NCI-H774 (cell line): ENCODE data around the gene LRMDA.

Experiments used
- DNase-seq: peaks from one replicate; lab custom pipeline; 2025; lab: John Stamatoyannopoulos, UW

LRMDA gene

DNA sequence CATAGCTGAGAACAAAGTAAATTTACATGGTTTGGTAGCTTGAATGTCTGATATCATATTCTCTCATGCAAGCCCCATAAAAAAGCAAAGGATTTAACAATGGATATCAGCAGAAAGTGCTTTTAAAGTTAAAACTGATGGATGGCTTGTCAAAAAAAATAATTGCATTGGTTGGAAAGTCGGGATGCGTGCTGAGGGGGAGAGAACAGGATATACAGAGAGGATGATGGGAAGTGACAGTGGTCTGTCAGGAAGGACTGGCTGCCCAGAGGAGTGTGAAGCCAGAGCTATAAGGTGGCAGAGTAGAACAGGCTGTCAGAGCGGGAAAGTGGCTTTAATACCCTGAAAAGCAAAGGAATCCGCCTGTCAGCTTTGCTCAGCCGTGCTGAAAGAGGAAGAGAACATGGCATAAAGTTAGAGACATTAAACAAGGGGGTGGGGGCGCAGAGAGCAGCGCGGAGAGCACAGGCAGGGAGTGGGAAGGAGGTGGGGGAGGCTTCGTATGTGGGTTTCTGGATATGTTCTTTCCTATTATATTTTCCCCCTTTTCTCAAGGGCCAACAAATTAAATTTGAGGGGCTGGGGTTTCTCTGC is 493.0 kb downstream of the LRMDA start:
- DNase-seq: no peak

DNA sequence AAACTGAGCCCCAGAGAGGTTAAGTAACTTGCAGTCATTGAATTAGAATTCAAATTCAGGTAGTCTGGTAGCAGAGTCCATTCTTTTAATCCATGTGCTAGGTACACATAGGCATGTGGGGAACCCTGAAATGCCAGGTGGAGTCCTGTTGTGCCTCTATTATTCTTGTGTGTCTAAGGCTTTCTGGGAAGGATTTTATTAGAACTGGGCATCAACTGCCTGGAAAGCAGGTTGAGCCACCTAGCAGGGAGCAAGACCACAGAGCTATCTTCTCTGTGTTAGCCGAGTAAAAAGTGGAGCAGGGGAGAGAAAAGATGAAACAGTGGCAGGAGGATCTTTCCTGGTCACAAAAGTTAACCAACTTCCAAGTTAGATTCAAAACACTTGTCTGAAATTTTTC is 494.6 kb downstream of the LRMDA start:
- DNase-seq: no peak

DNA sequence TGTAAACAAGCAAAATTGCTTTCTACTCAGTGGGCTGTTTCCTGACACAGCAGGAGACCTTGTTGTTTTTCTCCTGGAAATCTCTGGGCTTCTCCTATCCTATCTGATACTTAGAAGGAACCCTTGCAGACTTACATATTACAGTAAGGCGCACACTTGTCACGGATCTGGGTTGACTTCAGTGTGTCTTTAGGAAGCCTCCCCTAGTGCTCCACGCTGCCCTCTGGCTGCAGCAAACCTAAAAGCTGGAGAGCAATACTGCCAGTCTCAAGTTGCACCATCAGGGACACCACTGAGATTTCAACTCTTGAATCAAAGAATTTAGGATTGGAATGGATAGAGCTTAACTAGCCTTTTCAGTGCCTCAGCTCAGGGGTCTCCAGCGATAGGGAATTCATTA is 495.3 kb downstream of the LRMDA start:
- no peak for DNase-seq

DNA sequence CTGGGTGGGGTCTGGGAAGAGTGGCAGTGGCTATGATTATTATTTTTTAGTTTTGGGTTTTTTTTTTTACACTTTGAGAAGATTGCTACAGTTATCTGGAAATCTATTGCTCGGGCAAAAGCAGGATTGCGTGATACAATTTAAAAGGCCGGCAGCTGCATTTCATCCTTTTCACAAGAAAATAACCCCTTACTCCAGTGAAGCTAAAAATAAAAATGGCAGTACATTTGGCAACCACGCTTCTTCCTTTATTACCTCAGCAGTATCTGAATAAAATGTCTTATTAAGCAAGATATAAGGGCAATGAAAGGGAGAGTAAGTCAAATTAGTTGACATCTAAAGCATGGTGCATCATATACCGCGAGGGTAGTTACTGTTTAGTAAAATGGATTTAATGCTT is 496.8 kb downstream of the LRMDA start:
- no peak for DNase-seq

- no peak for DNase-seq
Observed at GRCh38 chr10:75929630-75930161, 498.3 kb downstream of the LRMDA start.

- no peak for DNase-seq
Observed at GRCh38 chr10:75932921-75933320, 501.5 kb downstream of the LRMDA start.

DNA sequence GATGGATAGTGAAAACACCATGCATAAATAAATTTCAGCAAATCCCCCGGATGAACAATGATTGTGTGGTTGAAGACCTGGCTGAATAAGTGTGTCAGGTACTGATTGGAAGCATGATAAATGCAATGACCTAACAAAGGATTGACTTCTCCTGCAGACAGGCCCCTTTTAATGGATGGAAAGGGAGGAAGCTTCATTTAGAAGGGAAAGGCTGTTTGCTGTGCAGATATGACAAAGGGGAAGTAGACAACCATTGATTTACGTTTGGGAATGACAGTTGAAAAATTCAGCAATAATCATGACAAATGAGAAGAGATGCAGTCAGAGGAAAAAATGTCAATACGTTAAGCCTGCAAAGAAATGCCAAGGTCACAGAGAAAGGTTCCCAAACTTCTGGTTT is 503.8 kb downstream of the LRMDA start:
- DNase-seq: no peak

DNA sequence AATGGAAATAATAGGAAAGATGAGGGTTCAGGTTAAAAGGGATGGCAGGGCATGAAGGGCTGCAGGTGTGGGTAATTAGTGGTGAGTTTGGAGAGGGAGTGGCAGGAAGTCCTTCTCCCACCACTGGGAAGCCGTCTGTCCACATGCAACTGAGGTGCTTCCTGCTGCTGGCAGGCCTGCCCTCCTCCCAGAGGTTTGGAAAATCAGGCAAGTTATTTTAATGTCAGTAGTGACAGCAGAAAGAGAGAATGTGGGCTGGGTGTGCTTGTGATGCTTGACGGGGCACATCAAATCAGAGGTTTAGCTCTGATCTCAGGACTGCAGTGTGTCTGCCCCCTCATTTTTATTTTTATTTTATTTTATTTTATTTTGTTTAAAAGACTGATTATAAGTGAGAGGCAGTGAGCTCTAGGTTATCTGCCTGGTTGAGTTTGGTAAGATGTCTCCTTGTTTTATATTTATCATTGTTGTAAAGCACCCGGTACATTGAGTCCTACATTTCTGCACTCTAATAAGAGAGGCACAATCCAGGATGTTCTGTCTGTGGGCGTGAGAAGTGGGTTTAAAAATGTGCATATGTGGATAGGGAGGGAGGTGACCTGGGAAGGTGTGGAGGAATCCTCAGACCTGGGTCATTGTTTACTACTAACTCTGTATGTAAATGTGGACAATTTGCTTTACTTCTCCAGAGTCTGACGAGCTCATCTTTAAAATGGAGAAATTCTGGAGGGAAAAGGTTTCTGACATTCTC is 504.4 kb downstream of the LRMDA start:
- no peak for DNase-seq

GRCh38 chr10:75936841-75937240 is 505.4 kb downstream of the LRMDA start:
- no peak for DNase-seq

DNA sequence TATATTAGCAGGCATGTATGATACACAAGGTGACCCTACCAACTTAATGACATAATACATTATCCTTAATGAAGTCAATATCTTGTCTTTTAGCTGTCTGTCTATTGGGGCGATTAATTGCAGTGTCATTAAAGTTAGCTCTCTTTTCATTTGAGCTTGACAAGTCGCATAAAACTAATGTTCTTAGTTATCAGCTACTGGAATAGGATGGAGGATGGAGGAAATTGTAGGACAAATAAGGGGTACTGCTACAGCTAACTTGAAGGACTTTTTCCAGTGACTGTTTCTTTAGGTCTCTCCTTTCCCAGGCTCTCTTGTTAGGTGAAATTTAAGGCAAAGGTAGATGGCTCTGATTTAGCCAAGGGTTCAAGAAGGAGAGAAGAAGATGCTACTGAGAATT is 506.4 kb downstream of the LRMDA start:
- no peak for DNase-seq

DNA sequence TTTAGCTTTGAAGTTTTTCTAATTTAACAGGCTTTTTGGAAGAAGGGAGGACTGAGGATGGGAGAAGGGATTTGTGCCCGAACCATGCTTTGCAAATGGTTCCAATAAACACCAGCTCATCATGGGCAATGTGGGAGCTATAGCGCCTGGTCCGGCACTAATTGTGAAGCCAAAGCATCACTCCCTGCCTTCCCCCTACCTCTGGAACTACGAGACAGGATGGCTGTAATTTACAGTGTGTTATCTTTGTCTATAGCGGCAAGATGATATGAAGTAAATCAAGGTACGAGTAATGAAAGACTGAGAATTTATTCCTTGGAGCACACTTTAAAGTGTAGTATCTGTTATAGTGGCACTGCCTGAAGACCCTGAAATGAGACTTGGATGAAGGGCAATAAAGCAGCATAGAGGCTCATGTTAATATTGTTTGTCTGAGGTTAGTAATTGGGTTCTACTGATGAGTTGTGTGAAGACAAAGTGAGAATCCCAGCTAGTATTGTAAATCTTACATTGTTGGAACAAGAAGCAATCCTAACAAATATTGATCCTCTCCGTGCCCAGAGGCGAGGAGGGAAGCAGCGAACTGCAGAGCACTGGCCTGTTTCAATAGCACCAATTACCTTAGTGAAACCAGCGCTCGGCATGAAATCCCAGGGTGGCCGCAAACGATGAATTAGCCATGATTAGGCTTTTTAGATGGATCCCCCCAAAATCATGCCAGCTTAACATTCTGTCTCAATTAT is 507.1 kb downstream of the LRMDA start:
- no peak for DNase-seq

GRCh38 chr10:75939541-75939940 is 508.1 kb downstream of the LRMDA start:
- DNase-seq: no peak

DNA sequence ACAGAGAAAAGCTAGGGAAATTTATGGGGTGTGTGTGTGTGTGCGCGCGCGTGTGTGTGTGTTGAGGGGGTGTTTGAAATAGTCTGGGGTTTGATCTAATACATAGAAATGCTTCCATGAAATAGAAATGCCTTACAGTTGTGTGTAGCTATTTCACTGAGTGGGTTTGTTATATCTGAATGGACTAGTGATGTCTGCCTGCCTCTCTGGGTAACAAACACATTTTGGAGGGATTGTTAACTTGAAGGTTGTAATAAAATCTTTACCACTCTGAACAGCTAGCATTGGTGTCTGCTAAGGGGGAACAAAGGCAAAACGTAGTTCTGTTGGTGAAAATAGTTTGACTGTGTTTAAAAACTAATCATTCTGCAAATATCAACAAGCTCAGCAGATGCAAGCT is 509.3 kb downstream of the LRMDA start:
- DNase-seq: no peak

GRCh38 chr10:75941223-75941801 is 509.9 kb downstream of the LRMDA start:
- no peak for DNase-seq

- no peak for DNase-seq
Observed at GRCh38 chr10:75944061-75944460, 512.6 kb downstream of the LRMDA start.

GRCh38 chr10:75948583-75948982 is 517.2 kb downstream of the LRMDA start:
- no peak for DNase-seq

- DNase-seq: no peak
Observed at GRCh38 chr10:75950307-75950706, 518.9 kb downstream of the LRMDA start.

DNA sequence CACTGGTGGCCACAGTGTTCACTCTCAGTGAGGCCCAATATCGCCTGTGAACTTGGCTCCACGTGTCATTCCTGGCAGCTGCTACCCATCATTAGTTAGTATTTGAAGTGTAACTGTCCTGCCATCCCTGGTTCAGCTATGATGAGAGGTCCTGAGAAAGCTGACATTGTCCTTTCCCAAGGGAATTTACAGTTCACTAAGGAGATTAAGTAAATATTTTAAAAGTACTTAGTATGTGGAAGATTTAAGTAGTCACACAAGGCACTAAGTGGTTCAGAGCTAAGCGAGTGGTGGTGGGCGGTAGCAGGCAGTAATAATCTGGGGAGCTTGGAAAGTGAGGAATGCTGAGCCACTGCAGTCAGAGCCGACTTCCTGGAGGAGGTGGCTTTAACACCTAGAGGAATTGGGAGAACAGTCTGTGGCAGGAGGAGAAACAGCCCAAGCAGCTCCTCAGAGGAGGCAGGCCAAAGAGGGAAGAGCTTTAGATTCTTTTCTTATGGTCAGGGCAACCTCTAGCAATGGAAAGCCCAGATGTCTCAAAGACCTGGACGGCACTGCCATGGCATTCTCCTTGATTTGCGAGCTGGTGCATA is 519.7 kb downstream of the LRMDA start:
- no peak for DNase-seq

DNA sequence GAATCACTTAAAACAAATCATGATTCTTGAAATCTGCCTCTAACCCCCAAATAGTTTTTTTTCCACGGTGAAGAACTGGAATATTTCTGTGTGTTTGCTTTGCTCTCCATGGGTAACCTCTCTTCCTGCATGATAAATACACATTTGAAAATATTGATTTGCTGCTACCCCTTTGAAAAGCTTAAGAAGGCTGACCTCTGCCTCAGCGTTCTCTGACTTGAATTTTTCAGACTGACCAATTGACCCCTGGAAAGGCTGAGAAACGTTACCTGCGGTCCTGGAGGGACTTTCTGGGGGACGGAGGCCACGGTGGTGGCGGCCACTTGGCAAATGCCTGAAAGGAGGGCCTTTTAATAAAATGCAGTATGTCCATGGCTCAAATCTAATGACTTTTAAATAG is 520.2 kb downstream of the LRMDA start:
- no peak for DNase-seq

GRCh38 chr10:75952093-75952492 is 520.7 kb downstream of the LRMDA start:
- no peak for DNase-seq

GRCh38 chr10:75954486-75954885 is 523.1 kb downstream of the LRMDA start:
- no peak for DNase-seq

DNA sequence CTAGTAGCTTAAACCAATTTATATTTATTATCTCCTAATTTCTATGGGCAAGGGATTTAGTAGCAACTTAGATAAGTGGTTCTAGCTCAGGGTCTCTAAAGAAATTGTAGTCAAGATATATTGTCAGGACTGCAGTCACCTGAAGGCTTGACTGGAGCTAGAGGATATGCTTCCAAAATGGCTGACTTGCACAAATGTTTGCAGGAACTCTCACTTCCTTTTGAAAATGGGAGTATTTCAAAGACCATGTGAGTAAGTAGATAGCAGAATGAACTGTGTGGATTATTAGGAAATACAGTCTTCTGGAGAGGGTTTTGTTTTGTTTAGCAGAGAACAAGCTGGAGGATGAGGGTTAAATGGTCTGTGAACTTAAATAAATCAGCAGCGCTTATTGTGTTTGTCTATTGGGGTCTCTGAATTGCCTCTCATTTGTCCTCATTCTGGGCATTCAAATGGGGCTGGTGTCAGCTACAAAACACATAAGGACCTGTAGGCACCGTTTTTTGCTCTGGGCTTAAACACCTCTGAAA is 524.6 kb downstream of the LRMDA start:
- DNase-seq: no peak
